NK-92 (cell line): ENCODE data around the gene MYO9B.

Experiments
- DNase-seq: peaks from one replicate; lab custom pipeline; 2025; ENCODE audit not compliant: unreplicated experiment; lab: John Stamatoyannopoulos, UW

MYO9B gene

DNA sequence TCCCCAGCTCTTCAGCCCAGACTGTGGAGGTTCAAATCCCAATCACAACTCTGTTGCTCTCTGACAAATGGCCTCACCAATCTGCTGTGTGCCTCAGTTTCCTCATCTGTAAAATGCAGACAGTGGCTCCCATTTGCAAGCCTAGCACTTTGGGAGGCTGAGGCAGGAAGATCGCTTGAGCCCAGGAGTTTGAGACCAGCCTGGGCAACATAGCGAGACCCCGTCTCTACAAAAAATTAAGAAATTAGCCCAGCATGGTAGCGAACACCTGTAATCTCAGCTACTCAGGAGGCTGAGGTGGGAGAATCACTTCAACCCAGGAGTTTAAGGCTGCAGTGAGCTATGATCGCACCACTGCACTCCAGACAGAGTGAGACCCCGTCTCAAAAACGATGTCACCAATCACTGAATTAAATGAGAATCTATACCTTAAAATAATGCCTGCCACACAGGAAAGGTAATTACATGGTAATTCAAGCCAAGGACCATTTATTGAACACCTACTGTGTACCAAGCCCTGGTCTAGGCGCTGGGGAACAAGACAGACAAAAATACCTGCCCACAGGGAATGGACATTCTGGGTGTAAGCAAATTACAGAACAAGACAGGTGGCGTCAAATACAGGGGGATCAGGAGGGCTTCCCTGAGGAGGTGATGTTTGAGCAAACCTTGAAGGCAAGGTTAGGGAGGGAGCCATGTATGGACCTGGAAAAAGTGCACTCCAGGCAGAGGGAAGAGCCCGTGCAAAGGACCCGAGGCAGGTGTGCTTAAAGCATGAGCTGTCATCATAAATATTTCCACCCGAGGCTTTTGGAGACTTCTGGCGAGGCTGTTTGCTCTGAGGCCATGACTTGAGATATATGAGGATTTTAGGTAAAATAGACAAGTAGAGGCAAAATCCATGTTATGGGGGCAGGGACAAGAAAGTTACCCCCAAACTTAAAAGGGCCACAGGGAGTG is 162.4 kb downstream of the MYO9B start:
- DNase-seq: no peak

DNA sequence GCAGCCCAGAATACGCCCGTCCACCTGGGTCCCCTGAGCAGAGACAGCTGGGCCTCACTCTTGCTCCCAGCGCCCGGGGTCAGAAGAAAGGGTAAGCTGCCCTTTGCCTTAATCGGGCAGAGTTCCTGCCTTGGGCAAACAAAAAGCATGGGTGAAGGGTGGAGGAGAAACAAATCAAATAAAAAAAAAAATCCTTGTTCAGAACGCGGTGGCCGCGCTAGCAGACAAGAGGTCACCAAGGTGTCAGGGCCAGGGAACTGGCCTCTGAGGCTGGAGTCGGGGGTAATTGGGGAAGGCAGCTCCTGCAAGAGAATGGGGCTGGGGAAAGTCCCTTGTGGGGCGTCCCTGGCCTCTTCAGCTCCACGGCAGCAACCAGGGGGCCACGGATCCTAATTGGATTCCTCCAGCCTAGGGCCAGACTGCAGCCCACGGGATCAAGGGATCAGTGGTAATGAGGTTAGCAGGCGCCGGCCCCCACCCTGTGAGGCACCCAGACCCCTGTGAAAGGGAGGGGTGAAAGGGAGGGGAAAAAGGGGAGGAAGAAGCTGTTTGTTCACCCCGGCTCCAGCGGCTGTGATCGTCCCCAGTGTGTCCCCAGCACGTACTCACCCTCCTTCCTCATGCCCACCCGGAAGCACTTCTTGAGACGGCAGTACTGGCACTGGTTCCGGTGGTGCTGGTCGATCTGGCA is 164.6 kb downstream of the MYO9B start:
- no peak for DNase-seq

GRCh38 chr19:17240826-17241399 is 165.3 kb downstream of the MYO9B start:
- DNase-seq: no peak

DNA sequence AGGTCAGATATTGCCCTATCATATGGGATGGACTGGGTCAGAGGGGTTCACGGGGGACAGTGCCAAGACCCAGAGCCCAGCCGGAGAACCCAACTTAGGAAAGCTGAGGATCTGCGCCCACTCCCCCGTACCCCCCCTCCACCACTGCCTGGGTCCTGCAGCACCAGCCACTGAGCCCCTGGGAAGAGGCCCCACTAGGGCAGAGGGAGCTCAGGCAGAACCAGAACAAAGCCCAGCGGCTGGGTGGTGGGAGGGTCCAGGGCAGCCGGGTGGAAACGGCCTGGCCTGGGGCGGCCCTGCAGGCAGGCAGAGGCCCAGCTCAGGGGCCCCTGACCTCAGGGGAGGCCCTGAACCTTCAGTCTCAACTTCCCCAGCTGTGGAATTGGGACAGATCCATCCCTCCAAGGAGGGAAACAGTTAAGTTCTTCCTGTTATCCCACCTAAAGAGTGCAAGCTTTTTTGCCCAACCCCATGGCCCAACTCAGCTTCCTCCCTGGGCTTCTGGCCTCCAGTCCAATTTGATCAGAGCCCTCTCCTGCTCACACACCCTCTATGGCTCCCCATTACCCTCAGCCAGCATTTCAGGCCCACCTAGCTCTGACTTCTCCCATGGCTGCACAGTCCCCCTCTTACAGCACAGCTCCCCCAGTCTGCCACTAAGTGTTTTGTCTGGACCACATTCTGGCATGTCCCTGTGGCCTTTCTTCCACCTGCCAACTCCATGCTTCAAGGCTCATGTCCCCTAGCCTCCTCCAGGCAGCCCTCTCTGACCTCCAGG is 167.0 kb downstream of the MYO9B start:
- DNase-seq: no peak

DNA sequence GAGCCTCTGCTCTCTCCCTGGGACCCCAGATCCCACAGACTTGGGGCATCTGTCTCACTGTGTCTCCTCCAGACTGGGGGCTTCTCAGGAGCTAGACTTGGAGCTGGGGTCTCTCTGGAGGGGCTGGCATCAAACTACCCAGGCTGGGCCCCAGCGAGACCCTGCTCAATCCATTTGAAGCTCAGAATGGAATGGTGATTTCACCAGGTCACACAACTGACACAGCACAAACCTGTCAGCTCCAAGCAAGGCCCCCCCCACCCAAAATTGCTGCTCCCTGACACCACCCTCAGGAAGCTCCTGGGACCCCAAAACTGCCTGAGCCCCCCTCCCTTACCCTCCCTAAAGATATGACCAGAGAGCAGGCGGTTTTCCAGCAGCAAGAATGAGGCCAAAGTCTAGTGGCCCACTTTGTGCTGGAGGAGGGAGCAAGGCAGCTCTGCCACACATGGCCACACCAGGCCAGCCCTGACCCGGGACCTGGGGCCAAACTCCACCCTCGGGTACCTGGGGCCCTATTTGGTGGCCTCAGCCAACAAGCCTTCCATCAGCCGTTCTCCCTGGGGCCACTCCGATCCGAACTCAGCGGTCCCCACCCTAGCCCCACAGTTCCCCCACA is 167.7 kb downstream of the MYO9B start:
- no peak for DNase-seq

DNA sequence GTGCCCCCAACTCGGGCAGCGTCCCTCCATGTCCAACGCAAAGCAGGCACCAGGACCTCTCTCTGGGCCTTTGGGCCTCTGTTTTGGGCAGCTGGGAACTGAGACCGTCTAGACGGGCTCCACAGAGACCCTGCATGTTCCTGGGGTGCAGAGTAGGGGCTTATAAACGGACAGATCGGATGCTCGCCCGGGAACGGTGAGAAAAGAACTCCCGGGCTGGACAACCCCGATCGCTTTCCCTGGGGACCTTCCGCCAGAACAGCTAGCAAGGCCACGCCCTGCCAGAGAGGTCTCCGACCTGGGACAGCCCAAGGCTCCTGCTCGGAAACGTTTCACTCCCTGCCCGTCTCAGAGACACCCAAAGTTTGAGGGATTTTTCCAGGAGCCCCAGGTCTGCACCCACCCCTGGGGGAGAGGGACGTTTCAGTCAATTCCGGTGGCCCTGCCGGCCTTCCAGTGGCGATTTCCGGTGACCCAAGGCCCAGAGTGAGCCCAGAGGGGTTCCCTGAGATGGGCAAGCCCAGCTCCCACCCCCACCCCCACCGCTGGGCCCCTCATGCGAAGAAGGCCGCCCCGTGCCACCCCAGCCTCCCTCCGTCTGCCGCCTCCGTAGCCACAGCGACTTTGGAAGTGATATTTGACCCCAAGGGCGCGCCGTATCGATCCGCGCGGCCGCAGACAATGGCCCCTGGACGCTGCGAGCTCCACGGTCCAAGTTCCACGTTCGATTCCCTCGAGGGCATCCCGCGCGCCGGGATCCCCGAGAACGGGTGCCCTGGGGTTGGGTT is 168.4 kb downstream of the MYO9B start:
- no peak for DNase-seq

GRCh38 chr19:17244618-17245534 is 169.3 kb downstream of the MYO9B start:
- DNase-seq: no peak

GRCh38 chr19:17245535-17245984 is 170.0 kb downstream of the MYO9B start, which contains the start of gene NR2F6:
NR2F6 (minus strand) TSS chr19:17245919; CDS start chr19:17245220, 699 bp downstream.
- DNase-seq: no peak

- DNase-seq: no peak
These were observed 171.3 kb downstream of the MYO9B start for GRCh38 chr19:17246681-17247425.

DNA sequence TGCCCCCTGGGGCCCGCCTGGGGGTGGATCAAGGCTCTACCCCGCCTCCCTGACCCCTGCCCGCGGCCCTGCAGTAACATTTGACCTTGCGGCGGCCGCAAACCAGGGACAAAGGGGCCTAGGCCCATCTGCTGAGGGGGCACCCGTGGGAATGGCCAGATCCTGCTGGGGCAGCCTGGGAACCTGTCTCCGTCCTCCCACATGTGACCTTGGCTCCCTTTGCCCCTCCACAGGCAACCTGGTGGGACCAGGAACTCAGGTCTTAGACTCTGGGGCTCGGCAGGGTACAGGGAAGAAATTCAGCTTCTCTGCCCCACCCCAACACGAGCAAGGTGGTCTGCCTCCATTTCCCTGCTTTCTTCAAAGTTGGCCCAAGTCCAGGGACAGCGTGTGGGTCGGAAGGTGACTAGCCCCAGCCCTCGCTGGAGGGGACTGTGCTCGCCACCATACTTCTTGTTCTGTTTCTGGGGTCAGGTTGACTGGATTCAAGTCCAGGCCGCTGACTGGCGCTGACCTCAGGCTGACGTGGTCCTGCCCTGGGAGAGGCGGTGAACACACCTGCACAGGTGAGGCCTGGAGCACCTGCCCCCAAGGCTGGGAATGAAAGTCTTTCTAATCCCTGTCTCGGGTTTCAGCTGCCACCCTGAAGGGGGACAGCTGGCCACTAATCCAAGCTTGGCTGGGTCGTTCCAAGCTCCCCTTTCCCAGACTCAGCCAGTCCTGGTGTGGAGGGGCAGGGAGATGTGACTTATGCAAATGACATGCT is 172.6 kb downstream of the MYO9B start:
- DNase-seq: no peak

- no peak for DNase-seq
These were observed 174.4 kb downstream of the MYO9B start for GRCh38 chr19:17249887-17250548.

DNA sequence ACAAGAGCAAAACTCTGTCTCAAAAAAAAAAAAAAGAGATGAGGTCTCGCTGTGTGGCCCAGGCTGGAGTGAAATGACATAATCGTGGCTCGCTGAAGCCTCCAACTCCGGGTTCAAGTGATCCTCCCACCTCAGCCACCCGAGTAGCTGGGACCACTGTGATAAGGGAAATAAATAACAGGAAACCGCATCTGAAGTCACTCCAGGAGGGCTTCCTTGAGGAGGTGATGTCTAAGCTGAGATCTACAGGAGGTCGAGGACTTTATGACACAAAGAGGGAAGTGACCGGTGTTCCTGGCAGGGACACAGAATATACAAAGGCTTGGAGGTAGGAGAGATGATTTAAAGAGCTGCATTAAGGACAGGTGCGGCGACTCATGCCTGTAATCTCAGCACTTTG is 179.1 kb downstream of the MYO9B start:
- DNase-seq: no peak

GRCh38 chr19:17255150-17255621 is 179.6 kb downstream of the MYO9B start:
- no peak for DNase-seq

GRCh38 chr19:17256130-17256529 is 180.6 kb downstream of the MYO9B start:
- DNase-seq: no peak

GRCh38 chr19:17259118-17259780 is 183.7 kb downstream of the MYO9B start:
- DNase-seq: no peak

GRCh38 chr19:17259934-17260333 is 184.4 kb downstream of the MYO9B start:
- DNase-seq: no peak
